Measurements from ENCODE around the gene ZNF331.
A peak's percentile ranks its signal among the peaks of the same experiment; 100 is the strongest.

Gene ZNF331

GRCh38 chr19:53521373-53522202 lies 16.4 kb upstream of the ZNF331 start:
- no peak for DNase-seq

DNA sequence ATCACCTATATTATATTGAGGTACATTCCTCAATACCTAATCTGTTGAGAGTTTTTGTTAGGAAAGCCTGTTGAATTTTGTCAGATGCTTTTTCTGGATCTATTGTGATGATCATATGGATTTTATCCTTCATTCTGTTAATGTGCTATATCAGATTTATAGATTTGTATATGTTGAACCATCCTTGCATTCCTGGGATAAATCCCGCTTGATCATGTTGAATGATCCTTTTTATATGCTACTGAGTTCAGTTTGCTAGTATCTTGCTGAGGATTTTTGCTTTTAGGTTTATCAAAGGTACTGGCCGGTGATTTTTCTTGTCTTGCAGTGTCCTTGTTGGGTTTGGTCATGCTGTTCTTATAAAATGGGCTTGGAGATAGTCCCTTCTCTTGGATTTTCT lies 12.0 kb upstream of the ZNF331 start:
- DNase-seq = no peak

GRCh38 chr19:53530622-53531021 lies 7.3 kb upstream of the ZNF331 start:
- no peak for DNase-seq

- DNase-seq = no peak
Measured at GRCh38 chr19:53531457-53531856, 6.5 kb upstream of the ZNF331 start.

- DNase-seq = no peak
Measured at GRCh38 chr19:53532362-53532761, 5.6 kb upstream of the ZNF331 start.

GRCh38 chr19:53536225-53536548 lies 1.8 kb upstream of the ZNF331 start:
- DNase-seq = no peak

GRCh38 chr19:53537121-53537520 lies 824 bp upstream of the ZNF331 start:
- no peak for DNase-seq

- DNase-seq = no peak
Measured at GRCh38 chr19:53538378-53539109, 599 bp downstream of the ZNF331 start.

- DNase-seq = no peak
Measured at GRCh38 chr19:53540091-53540490, 2.1 kb downstream of the ZNF331 start.

GRCh38 chr19:53541971-53542370 lies 4.0 kb downstream of the ZNF331 start:
- DNase-seq = no peak

DNA sequence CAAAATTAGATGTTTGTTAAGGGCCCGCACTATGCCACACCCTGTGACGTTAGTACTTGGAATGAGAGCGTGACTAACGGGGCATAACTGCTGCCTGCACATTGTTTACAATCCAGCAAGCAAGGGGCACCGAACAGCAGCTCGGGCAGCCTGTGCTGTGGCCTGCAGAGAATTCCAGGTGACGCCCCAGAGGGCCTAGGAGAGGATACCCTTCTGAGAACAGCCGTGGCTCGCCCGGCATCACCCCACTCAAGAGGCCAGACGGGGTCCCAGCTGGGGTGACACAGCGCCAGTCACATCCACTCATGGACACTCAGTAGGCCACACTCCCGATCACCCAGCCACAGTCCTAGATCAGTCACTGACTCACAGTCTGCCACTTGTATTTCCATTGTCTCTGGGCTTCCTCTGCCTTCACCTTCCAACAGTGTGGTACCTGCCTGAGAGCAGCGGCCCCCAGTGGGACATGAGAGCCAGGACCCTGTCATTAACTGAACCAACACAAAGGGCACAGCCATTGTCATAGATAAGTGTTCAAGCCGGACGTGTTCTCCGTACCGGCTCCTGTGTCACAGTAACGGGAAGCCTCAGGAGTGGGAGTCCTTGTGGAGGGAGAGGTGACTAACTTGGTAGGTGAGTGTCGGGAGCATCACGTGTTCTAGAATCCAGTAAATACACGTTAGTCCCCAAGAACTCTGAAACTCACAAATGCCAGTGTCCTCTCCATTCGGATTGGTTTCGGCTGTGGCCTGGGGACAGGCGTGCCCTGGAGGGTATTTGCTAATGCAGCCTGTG lies 7.5 kb downstream of the ZNF331 start:
- no peak for DNase-seq

DNA sequence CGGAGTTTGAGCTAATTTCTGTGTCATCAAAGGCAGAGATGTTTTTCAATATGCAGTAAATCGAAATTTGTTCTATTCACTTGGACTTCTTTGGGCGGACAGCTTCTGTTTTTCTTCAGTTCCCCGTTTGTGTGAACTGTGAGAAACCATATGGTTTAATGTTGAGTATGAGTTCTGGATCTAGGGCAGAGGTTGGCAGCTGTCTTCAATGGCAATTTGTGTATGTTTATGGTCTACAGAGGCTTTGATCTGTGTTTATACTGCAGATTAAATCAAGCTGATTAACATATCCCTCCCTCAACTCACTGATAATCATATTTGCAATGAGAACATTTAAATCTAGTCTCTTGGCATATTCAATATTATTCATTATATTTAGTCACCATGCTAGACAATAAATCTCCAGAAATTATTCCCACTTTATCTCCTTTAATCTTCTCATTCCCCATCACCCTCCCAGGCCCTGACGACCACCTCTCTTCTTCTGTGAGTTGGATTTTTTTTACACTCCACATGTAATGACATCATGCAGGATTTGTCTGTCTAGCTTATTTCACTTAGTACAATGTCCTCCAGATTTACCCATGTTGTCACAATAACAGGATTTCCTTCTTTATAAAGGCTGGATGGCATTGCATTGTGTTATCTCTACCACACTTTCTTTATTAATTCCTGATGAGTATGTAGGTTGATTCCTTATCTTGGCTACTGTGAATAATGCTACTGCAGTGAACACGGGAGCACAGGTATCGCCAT lies 9.0 kb downstream of the ZNF331 start:
- no peak for DNase-seq

GRCh38 chr19:53549340-53549739 lies 11.4 kb downstream of the ZNF331 start:
- DNase-seq = no peak

DNA sequence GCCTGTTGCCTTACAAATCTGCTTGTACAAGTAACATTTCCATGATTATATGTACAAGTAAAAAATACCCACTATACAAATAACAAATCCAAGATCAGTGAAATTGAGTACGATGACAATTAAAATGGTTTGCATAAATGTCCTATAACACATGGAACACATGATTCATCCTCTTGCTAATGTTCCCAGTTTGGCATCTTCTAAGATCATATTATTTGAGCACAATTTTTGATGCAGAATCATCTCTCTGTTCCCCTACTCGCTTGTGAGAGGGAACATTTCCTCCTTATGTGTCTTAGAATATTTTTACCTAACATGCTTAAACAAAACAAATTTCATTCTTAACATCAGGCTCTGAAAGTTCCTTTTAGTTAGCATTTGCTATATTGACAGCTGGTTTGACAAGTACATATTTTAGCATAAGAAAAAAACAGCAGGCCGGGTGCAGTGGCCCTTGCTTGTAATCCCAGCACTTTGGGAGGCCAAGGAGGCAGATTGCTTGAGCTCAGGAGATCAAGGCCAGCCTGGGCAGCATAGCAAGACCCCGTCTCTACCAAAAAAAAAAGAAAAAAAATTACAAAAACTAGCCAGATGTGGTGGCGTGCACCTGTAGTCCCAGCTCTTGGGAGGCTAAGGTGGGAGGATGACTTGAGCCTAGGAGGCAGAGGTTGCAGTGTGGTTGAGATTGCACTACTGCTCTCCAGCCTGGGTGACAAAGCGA lies 14.2 kb downstream of the ZNF331 start:
- DNase-seq = no peak

- DNase-seq = no peak
Measured at GRCh38 chr19:53553156-53553555, 15.2 kb downstream of the ZNF331 start.

DNA sequence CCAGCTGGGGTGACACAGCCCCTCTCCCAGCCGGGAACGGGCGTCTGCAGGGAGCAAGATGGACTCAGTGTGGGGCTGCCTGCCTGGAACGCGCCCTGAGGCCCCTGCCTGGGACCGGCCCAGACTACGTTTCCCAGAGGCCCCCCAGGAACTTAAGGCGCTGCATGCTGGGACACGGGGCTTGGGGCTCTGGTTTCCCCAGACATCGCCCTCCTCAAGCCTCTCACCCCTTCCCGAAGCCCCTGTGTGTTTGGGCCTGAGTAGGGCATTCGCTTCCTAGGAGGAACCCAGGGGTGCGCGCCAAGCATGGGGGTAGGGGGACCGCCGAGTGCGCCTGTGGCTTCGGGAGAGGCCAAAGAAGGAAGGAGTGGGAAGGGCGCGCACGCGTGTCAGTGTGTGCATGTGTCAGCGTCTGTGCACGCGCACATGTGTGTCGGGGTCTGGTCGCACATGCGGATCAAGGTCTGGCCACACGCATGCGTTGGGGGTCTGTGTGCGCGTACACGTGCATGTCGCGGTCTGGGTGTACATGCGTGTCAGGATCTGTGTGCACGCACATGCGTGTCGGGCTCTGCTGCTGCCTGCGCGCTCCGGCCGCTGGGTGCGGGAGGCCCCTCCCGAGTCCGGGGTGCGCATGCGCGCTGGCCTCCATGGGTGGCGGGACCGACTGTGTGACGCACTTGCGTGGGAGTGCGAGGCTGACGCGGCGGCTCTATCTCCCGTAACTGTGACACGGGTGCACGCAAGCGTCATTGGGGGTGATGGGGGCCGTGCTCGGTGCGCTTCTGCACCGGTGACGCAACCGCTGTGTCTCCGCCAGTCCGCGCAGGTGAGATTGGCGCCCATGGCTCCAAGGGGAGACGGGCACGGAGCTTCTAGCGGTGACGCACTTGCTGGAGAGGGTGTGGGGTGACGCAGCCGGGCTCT lies 16.2 kb downstream of the ZNF331 start:
- DNase-seq = peak; percentile 96

GRCh38 chr19:53554804-53555203 lies 16.9 kb downstream of the ZNF331 start:
- no peak for DNase-seq

- DNase-seq = no peak
Measured at GRCh38 chr19:53555352-53555751, 17.4 kb downstream of the ZNF331 start.

DNA sequence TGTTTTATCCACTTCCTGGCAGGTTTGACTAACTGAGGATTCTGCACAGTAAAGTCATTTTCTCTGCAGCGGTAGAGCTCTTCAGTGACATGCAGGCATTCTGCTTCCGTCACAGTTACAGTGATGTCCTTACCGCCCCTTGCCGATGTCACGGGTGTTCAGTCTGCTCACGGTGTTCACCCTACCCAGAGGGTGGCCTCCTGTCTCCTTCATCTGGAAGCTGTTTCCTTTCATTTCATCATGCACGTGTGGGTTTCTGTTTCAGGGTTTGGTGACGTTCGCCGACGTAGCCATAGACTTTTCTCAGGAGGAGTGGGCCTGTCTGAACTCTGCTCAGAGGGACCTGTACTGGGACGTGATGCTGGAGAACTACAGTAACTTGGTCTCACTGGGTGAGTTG lies 33.4 kb downstream of the ZNF331 start:
- no peak for DNase-seq

DNA sequence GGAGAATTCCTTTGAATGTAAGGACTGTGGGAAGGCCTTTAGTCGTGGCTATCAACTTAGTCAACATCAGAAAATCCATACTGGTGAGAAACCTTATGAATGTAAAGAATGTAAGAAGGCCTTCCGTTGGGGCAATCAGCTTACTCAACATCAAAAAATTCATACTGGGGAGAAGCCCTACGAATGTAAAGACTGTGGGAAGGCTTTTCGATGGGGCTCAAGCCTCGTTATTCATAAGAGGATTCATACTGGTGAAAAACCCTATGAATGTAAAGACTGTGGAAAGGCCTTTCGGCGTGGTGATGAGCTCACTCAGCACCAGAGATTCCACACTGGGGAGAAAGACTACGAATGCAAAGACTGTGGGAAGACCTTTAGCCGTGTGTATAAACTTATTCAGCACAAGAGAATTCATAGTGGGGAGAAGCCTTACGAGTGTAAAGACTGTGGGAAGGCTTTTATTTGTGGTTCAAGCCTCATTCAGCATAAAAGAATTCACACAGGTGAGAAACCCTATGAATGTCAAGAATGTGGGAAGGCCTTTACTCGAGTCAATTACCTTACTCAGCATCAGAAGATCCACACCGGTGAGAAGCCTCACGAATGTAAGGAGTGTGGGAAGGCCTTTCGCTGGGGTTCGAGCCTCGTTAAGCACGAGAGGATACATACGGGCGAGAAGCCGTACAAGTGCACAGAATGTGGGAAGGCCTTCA lies 39.2 kb downstream of the ZNF331 start:
- DNase-seq = no peak
